GM12892 (cell line): ENCODE results near the gene PLP1.

Source experiments
- POLR2A ChIP-seq: IDR thresholded peaks from 2 replicates; pipeline ENCODE4 v1.6.1; 2011; ENCODE audit warnings: low read depth, low read length, control low read depth
- POLR2AphosphoS5 ChIP-seq: IDR thresholded peaks from 2 replicates; pipeline ENCODE4 v1.6.1; 2011; ENCODE audit warnings: low read depth, low read length, control low read depth

DNA sequence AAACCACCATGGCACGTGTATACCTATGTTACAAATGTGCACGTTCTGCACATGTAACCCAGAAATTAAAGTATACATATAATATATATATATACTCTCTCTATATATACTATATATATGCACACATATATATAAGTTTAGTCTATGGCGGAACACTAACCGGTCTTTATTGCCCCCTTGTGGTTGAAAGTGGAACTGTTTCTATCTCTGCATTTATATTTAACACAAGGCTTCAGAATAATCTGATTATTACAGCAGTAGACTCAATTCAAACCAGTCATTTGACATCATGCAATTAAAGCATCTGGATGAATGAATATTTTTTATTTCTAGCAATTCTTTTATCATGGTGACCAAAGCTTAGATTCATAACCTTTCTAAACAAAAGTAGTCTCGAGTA is 40.9 kb downstream of the PLP1 start:
- TF ChIP-seq POLR2AphosphoS5 (no peak), POLR2A (no peak)
